Right ventricle myocardium superior (tissue), 1 donor: Measurements from ENCODE around the gene RANBP9. TPM values are rescaled to one million over a fixed set of nuclear protein-coding genes. Genes with fewer than 3 reads are reported as not detected.

ENCODE experiments used
- ATAC-seq: fragments of 200-7000 bp; cut with Tn5 transposase; one replicate; pipeline ENCODE4 v1.9.1; 2020; ENCODE audit warnings: mild to moderate bottlenecking; ENCODE audit not compliant: poor library complexity
- DNase-seq: peaks from one replicate; pipeline ENCODE4 v3.0.0-alpha.2; 2020
- intact Hi-C: fragments of 100-400 bp; cut with DNase I; formaldehyde crosslinking; loops from one replicate; pipeline ENCODE4 v1.11.2; 2022
- total RNA-seq: library from RNA; stranded (reverse); fragmentation: NEBNext Ultra II Directional; extraction: Animal tissue kit (Norgen Biotek cat#: 25700); gene quantifications from one replicate; pipeline ENCODE4 v1.2.1, GENCODE V29; 2021
- donor health status: DM: no; HTN: yes; CAD: no; lungs with severe emphysema.

Gene RANBP9
- total RNA-seq, 1 donor from 2014 or later = 29.9 TPM

DNA sequence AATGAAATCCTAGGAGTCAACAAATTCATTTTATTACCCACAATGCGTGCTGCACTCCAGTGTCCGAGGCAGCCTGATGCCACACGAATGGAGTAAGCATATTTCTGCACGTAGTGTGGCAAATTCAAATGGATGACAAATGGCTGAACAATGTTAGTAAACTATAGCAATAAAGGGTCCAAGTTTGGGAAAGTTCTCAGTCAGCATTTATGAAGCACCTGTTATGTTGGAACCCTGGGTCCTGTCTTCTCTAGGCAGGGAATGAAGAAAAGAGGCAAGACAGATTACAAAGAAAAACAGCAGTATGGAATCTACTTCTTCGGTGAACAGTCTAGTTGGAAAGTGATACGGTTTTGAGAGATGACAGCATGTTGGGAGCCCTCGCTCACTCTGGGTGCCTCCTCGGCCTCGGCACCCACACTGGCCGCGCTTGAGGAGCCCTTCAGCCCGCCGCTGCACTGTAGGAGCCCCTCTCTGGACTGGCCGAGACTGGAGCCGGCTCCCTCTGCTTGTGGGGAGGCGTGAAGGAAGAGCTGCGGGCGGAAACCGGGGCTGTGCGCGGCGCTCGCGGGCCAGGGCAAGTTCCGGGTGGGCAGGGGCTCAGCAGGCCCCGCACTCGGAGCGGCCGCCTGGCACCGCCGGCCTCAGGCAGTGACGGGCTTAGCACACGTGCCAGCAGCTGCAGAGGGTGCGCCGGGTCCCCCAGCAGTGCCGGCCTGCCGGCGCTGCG, 4.8 kb upstream of the RANBP9 start:
- DNase-seq (no peak), ATAC-seq (no peak)
- intact Hi-C loops = no loop called here

DNA sequence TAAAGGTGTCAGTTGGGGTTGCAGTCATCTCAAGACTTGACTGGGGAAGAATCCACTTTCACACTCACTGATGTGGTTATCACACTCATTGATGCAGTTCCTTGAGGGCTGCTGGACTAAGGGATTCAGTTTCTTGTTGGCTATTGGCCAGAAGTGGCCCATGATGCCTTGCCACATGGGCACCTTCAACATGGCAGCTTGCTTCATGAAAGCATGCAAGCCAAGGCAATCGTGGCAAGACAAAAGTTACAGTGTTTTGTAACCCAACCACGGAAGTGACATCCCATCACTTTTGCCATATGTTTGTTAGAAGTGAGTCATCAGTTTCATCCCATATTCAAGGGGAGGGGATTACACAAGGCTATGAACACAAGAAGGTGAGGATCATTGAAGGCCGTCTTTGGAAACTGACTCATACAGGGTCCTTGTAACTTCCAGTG, 3.8 kb upstream of the RANBP9 start:
- intact Hi-C loops = no loop called here
- no peak for DNase-seq
- ATAC-seq = no peak

DNA sequence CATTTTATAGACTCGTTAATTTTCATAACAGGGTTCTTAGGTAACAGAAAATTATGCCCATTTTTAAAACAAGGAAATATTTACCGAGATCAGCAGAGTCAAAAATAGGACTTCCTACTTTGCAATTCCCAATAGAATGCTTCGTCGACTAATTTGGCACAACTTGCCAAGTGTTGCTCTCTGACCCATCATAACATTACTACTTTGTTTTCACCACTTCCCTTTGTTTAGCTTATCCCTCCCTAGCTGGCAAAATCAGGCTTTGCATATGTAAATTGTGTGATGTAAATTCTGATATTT, 914 bp upstream of the RANBP9 start:
- intact Hi-C loops = loop anchor here (5.0 kb wide), 1 partner anchor 95 kb away; the partner anchor contains the start of gene NOL7
- no peak for DNase-seq
- peak; percentile 10 for ATAC-seq

DNA sequence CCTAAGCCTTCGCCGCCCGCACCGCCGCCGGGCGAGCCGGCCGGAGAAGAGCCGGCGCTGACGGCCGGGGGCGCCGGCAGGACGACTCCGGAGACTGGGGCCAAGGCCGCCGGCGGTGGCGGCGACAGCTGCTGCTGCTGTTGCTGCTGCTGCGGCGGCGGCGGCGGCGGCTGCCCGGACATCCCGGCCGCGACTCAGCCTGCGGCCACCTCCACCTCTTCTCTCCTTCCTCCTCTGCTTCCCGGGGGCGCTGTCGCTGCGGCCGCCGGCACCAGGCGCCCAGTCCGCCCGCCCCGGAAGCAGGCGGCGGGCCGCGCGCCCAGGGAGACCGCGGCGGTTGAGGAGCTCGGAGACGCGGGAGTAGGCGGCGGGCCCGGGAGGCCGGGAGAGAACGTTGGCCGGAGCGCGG, 307 bp downstream of the RANBP9 start:
- intact Hi-C loops = loop anchor here (5.0 kb wide), 1 partner anchor 94 kb away; the partner anchor contains the start of gene NOL7
- no peak for DNase-seq

DNA sequence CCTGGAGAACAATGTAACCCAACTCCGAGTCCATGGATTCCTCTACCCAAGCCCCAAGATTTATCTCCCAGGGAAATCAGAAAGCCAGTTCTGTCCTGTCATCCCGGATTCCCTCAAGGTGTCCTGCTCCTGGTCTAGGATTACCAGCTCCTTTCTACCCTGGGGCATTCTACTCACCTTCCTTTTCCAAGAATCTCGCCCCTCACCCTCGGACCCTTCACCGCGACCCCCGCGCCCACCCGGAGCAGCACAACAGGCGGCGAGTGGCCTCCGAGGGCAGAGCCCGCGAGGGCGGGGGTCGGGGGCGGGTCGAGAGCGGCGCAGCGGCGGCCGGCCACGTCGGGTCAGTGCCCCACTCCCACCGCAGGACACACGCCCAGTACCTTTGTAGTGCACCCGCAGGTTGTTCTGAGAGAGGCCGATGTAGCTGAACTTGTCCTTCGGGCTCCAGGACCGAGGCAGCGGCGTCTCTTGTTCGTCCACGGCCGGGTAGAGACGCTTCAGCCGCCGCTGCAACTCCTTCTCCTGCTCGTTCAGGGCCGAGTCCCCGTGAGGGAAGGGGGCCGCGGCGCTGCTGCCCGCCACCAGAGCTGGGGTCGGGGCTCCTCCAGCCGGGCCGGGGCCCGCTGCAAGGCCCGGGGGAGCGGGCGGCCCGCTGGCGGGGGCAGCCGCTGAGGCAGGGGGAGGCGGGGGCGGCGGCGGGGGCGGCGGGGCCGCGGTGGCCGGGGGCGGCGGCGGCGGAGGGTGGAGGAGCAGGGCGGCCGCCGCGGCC, 897 bp downstream of the RANBP9 start:
- intact Hi-C loops = loop anchor here (5.0 kb wide), 1 partner anchor 93 kb away; the partner anchor contains the start of gene NOL7
- peak; percentile 52 for DNase-seq
- peak; percentile 6 for ATAC-seq

More for the DNA sequence above, 307 bp downstream of the RANBP9 start:
- peak; percentile 46 for ATAC-seq

DNA sequence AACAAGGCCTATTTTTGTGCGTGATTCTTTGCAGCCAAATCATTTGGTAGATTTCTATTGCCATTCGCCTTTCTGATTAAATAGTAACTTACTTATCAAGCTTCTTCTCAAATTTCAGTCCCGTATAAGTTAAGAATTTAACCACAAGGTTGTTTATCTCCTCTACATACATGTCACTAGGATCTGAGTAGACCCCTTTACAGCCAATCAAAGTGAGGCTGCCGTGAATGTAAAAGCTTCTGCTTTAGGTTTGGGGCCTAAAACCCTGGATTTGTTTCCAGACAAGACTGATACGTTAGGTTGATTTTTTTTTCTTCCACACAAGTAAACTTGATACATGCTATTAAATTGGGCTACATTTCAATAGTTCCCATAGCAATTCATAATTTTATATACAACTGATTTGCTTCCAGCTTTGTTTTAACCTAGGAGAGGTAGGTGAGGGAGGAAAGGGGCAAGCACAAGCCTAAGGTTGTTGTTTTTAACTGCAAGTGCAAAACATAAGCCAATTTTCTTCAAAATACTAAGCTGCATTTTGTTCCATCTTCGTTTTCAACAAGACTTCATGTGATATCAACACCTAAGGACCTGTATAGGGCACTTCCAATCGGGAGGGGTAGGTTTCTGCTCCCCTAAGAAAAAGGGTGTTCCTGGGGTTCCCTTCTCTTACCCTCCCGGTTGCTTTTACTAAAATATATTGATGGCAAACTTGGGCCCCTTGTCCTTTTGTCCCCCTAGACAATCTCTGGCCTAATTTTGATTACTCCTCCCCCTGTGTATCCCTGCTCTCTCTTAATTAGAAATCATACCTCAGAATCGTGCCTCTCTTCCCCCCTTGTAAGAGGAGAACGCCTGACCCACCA, 1.7 kb downstream of the RANBP9 start:
- ATAC-seq = no peak
- intact Hi-C loops = loop anchor here (5.0 kb wide), 1 partner anchor 93 kb away; the partner anchor contains the start of gene NOL7
- no peak for DNase-seq

DNA sequence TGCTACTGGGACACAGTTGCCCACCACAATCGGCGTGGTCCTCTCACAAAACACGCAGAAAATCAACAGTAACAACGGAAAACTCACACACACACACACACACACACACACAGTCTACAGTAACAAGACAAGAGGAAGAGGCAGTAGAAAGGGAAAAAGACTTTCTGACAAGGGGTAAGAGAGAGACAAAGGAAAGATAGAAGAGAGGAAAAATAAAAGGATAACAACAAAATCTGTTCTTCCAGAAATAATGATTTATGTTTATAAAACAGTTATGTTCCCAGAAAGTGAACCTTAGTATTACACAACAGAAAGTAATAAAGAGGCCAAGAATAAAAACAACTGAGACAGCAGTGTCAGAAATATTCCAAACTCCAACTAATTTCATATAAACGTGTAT, 2.9 kb downstream of the RANBP9 start:
- DNase-seq = no peak
- no peak for ATAC-seq
- intact Hi-C loops = no loop called here

DNA sequence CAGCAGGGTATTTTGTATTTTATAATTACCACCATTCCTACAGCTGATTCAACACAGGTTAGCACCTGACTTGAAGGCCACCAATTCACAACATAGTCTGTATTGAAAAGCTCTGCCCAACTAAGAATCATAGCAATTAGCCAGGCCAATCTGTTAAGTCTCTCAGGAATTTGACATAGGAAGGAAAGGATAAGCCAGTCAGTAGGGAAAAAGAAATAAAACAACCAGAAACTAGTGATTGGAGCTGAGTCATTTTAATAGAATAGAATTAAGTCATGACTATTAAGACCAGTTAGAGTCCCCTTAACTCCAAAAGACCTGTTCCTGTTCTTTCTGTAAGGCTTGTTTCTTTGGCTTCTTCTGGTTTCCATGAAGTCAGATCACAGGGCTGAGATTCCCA, 8.1 kb downstream of the RANBP9 start:
- ATAC-seq = no peak
- intact Hi-C loops = no loop called here
- no peak for DNase-seq

DNA sequence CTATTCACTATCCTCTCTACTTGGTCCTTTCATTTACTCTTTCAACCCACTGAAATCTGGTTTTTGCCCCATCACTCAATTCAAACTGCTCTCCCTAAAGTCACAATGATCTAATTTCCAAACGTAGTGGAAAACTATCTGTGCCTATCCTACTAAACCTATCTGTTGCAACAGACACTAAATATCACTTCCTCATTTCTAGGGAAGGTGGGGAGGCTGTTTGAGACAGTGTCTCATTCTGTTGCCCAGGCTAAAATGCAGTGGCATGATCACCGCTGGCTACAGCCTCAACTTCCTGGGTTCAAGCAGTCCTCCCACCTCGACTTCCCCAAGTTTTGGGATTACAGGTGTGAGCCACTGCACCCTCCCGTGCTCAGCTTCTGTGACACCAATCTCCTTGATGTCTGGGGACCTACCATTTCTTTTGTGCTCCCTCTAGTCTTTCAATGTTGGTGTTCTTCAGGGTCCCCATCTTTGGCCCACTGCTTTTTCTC, 8.8 kb downstream of the RANBP9 start:
- DNase-seq = no peak
- no peak for ATAC-seq
- intact Hi-C loops = no loop called here

DNA sequence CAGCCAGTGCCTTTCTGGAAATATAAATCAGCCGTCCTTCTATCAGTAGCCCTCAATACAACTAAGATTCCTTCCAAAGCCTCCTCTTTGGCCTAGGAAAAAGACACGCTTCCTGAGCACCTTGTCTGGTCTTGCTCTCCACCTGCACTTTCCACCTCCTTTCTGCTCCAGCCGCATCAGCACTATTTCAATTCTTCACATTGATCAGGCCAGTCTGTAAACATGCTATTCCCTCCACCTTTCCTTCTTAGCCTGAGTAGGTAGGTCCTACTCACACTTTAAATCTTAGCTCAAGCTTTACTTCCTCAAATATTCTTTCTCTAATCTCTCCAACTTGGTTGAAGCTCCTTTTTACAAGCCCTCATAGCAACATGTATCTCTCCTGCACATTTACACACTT, 11.4 kb downstream of the RANBP9 start:
- ATAC-seq (no peak), DNase-seq (no peak)
- intact Hi-C loops = no loop called here

DNA sequence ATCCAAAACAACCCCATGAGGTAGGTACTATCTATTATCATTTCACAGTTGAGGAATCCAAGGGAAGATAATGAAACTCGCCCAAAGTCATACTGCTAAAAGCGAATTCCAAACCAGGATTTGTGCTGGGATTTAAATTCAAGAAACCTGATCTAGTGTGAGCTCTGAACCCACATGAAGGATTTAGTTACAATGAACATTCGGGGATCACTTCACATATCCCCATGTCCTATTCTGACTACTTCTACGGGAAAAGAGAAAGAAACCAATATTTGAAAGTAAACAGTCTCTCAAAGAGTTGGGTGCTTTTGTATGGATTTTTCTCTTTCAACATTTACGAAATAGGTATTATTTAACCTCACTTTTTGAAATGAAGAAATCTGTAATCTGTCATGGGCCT, 12.9 kb downstream of the RANBP9 start:
- DNase-seq (no peak), ATAC-seq (no peak)
- intact Hi-C loops = no loop called here

DNA sequence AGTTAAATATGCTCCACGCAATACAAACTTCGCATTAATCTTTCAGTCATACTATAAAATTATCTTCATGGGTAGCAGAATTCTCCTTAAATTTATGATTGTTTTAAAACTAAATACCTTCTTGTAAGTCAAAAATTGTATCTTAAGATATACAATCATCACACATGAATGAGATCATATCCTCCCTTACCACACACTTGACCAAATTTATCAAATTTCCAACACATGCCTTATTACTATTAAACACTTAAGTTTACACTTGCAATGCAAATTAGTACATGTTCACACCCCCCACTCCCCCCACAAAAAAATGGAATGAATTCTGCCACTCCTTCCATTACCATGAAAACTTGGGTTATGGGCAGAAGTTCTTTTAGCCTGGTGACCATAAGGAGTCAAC, 13.8 kb downstream of the RANBP9 start:
- intact Hi-C loops = no loop called here
- ATAC-seq (no peak), DNase-seq (no peak)

DNA sequence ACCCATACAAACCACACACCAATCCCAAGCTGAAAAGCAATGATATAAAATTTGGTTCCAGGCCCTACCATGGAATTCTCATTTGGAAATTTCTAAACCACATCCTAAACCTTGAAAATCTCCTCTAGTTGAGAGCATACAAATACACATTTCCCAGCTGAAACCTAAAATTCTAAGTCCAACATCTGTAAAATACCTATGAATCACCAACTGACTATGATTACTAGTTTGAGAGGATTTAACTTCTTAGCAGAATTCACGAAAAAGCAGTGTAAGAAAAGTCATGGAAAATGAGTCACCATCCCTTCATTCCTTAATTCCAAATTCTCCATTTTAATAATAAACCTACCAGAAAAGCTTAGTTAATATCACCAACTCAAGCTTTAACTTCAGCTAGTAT, 15.4 kb downstream of the RANBP9 start:
- intact Hi-C loops = no loop called here
- no peak for DNase-seq
- ATAC-seq = no peak

DNA sequence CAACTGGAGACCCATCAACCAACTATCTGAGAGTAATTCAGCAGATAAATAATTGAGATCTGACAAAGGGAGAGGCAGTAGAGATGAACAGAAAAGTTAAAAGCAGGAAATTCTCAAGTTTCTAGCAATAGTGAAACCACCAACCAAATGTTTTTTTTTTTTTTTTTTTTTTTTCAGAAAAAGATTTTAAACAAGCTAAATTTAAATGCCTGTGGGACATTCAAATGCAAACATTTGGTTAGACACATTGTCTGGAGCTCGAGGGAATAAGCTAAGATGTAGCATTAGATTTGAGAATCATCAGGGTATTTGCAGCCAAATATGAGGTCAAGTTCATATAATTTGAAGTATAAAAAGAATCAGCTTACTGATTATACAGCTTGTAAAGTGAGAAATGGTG, 16.4 kb downstream of the RANBP9 start:
- intact Hi-C loops = no loop called here
- ATAC-seq (no peak), DNase-seq (no peak)

DNA sequence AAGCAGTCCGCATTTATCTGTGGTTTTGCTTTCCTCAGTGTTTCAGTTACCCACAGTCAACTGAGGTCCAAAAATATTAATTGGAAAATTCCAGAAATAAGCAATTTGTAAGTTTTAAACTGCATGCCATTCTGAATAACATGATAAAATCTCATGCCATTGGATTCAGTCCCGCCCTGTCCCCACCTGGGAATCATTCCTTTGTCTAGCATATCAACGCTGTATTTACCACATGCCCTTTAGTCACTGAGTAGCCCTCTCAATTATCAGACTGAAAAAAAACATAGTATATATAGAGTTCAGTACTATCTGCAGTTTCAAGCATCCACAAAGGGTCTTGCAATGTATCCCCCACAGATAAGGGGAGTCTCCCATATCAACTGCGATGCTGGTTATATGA, 17.1 kb downstream of the RANBP9 start:
- DNase-seq (no peak), ATAC-seq (no peak)
- intact Hi-C loops = no loop called here

DNA sequence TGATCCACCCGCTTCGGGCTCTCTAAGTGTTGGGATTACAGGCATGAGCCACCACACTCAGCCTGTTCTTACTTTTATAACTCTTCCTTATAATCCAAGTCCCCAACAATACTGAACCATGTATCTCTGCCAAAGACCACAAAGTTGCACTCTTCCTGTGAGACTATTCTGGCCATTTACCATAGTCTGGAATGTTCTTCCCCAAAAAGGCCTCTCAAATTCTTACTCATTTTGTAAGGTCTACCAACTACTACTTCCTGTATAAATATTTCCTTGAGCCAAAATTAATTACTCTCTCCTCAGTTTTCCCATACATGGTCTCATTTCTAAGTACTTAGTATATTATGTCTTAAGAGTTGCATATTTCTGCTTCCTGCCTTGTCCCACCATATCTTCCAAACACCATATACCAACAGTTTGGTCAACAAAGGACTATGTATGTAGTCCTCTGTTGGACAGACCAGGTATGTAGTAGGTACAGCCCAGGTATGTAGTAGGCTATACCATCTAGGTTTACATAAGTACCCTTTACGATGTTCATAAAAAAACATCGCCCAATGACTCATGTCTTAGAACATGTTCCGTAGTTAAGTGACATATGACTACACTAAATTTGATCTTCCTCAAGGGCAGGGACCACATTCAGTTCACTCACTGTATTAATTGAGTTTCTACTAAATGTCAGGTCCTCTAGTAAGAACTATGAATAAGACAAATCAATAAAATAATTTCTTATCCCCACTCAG, 22.0 kb downstream of the RANBP9 start:
- intact Hi-C loops = no loop called here
- DNase-seq = no peak
- ATAC-seq = no peak

DNA sequence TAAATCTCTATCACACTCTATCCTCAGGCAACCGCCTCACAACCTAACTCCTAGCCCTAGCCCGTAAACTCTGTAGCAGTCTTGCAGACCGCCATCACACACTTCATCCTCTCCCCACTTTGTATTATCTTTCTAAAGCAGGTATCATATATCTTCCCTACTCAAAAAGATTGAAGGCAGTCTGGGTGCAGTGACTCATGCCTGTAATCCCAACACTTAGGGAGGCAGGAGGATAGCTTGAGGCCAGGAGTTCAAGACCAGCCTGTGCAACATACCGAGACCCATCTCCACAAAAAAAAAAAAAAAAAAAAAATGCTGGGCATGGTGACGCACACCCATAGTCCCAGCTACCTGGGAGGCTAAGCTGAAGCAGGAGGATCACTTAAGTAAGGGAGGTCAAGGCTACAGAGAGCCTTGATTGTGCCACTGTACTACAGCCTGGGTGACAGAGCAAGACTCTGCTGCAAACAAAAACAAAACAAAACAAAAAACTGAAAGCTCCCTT, 22.9 kb downstream of the RANBP9 start:
- ATAC-seq = no peak
- no peak for DNase-seq
- intact Hi-C loops = no loop called here

DNA sequence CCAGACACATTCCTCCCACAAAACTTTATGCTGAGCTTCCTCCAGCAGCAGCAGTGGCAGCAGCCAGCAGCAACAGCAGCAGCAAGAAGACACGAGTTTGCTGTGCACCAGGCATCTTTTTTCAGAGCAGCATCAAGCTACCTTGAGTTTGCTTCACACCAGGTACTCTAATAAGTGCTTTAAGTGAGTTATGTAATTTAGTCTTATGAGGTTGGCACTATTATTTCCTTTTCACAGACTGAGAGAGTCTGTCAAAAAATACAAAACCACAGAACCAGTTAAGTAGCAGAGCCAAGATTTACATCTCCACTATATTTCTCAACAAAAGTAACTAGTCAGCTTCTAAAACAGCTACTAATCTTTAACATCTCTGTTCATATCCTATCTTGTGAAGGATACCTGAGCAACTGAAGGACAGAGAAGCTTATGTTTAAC, 23.7 kb downstream of the RANBP9 start:
- DNase-seq (no peak), ATAC-seq (no peak)
- intact Hi-C loops = no loop called here
